B cell (primary cell): ENCODE measurements around the gene TMEM139. TPM values are rescaled to one million over a fixed set of nuclear protein-coding genes. Genes with fewer than 3 reads are reported as not detected.

Experiments used
- ATAC-seq: fragments of 200-7000 bp; cut with Tn5 transposase; one replicate; pipeline ENCODE4 v1.10.0; 2021; ENCODE audit warnings: low read depth, mild to moderate bottlenecking, moderate number of reproducible peaks, moderate library complexity
- CTCF ChIA-PET: fragments of 350-600 bp; sonication (Branson Sonifier 250); formaldehyde crosslinking; loops from one replicate; lab custom pipeline; 2021; ENCODE audit warnings: antibody characterized with exemption, inconsistent platforms; lab: Charles Lee
- POLR2A ChIA-PET: fragments of 350-600 bp; sonication (Branson Sonifier 250); formaldehyde crosslinking; loops from one replicate; lab custom pipeline; 2021; ENCODE audit warnings: antibody characterized with exemption; lab: Charles Lee
- DNase-seq: peaks from one replicate; pipeline ENCODE4 v3.0.0; 2013
- H2AFZ ChIP-seq: 2 replicates; pipeline ENCODE4 v1.6.1; 2012; ENCODE audit warnings: mild to moderate bottlenecking, low read depth, low read length; ENCODE audit not compliant: insufficient read depth, poor library complexity, severe bottlenecking
- H3K27ac ChIP-seq, 2 donors: 1 replicate in 1 of 2; 2 replicates in 1 of 2; pipeline ENCODE4 v1.5.1; 2012 to 2013; ENCODE audit warnings: low read length in 2 of 2, mild to moderate bottlenecking in 2 of 2, moderate library complexity in 1 of 2
- H3K27me3 ChIP-seq, 4 experiments: fragments of 200-600 bp in 1 of 4; sonication (generic) in 1 of 4; replicated peaks in 1 of 4; 1 replicate in 2 of 4; 2 replicates in 2 of 4; pipeline versions ENCODE4 v1.6.1 to v1.7.0; 2013 to 2016; ENCODE audit warnings: low read length in 3 of 4, mild to moderate bottlenecking in 2 of 4, mixed read lengths in 1 of 4, moderate library complexity in 1 of 4; ENCODE audit not compliant: insufficient read depth in 4 of 4, control insufficient read depth in 3 of 4; ENCODE audit errors: control extremely low read depth in 1 of 4
- H3K36me3 ChIP-seq, 2 experiments: replicated peaks in 1 of 2; 1 replicate in 1 of 2; 2 replicates in 1 of 2; pipeline versions ENCODE4 v1.6.1 to v1.7.1; 2013; ENCODE audit warnings: low read length in 1 of 2; ENCODE audit not compliant: insufficient read depth in 2 of 2, control insufficient read depth in 1 of 2; ENCODE audit errors: control extremely low read depth in 1 of 2, extremely low read depth in 1 of 2
- H3K4me1 ChIP-seq, 2 donors: fragments of 200-600 bp in 1 of 2; sonication (generic) in 1 of 2; 1 replicate in 1 of 2; 2 replicates in 1 of 2; pipeline versions ENCODE4 v1.5.1 to v1.6.1; 2013 to 2017; ENCODE audit warnings: low read length in 2 of 2; ENCODE audit not compliant: control insufficient read depth in 2 of 2, insufficient read depth in 2 of 2
- H3K4me2 ChIP-seq: replicated peaks from 2 replicates; pipeline ENCODE3; 2012; ENCODE audit warnings: mild to moderate bottlenecking, low read depth, low read length; ENCODE audit not compliant: poor library complexity, severe bottlenecking
- H3K4me3 ChIP-seq, 5 experiments: fragments of 200-600 bp in 1 of 5; sonication (generic) in 1 of 5; 1 replicate in 3 of 5; 2 replicates in 2 of 5; pipeline versions ENCODE4 v1.5.1 to v1.7.0; 2011 to 2016; ENCODE audit warnings: low read length in 4 of 5, mild to moderate bottlenecking in 4 of 5, low read depth in 2 of 5, control low read depth in 1 of 5, moderate library complexity in 1 of 5; ENCODE audit not compliant: insufficient read depth in 1 of 5; ENCODE audit errors: control extremely low read depth in 1 of 5, extremely low read depth in 1 of 5
- H3K79me2 ChIP-seq: fragments of 200-600 bp; sonication (generic); one replicate; pipeline ENCODE4 v1.6.0; 2016; ENCODE audit warnings: low read length; ENCODE audit not compliant: control insufficient read depth, insufficient read depth
- H3K9ac ChIP-seq: fragments of 200-600 bp; sonication (generic); 2 replicates; pipeline ENCODE4 v1.6.1; 2017; ENCODE audit warnings: mild to moderate bottlenecking, low read length, moderate library complexity
- H3K9me3 ChIP-seq, 3 donors: one replicate each; pipeline versions ENCODE4 v1.6.1 to v1.7.1; 2013; ENCODE audit warnings: low read length in 2 of 3; ENCODE audit not compliant: control insufficient read depth in 2 of 3, insufficient read depth in 1 of 3; ENCODE audit errors: control extremely low read depth in 1 of 3
- H4K20me1 ChIP-seq: 2 replicates; pipeline ENCODE4 v1.6.0; 2012; ENCODE audit warnings: mild to moderate bottlenecking, low read length; ENCODE audit not compliant: insufficient read depth, control insufficient read depth, poor library complexity, severe bottlenecking
- H3K27ac Mint-ChIP-seq: one replicate; pipeline ENCODE4 v1.8.0; 2021; ENCODE audit warnings: mixed read lengths
- H3K27me3 Mint-ChIP-seq: one replicate; pipeline ENCODE4 v1.8.0; 2021; ENCODE audit warnings: mixed read lengths
- H3K4me1 Mint-ChIP-seq: one replicate; pipeline ENCODE4 v1.8.0; 2021; ENCODE audit warnings: mixed read lengths
- H3K4me3 Mint-ChIP-seq: one replicate; pipeline ENCODE4 v1.8.0; 2021; ENCODE audit warnings: mixed read lengths
- H3K9me3 Mint-ChIP-seq: one replicate; pipeline ENCODE4 v1.8.0; 2022; ENCODE audit warnings: mixed read lengths; ENCODE audit not compliant: insufficient read depth
- CTCF ChIP-seq: fragments of 200-600 bp; IDR thresholded peaks from one replicate; pipeline ENCODE4 v1.8.0; 2022; ENCODE audit warnings: antibody characterized with exemption, mild to moderate bottlenecking
- EZH2 ChIP-seq: IDR thresholded peaks from 2 replicates; pipeline ENCODE4 v1.6.1; 2012; ENCODE audit warnings: borderline replicate concordance, low read depth, mild to moderate bottlenecking, moderate library complexity, low read length; ENCODE audit not compliant: insufficient read depth, poor library complexity, severe bottlenecking
- WGBS: methylation state at CpG from one replicate; pipeline ENCODE4 v1.1.5; 2013; ENCODE audit warnings: missing lambda C conversion rate; ENCODE audit not compliant: insufficient coverage; 5-methylcytosine and 5-hydroxymethylcytosine counted together
- intact Hi-C: fragments of 100-400 bp; cut with micrococcal nuclease; formaldehyde crosslinking; loops from one replicate; pipeline ENCODE4 v1.10.0; 2022
- polyA plus RNA-seq: library from polyadenylated mRNA; depleted of rRNA; stranded (reverse); fragments of >200 nt; gene quantifications from 2 replicates; pipeline ENCODE4 v1.2.3, GENCODE V29; 2012
- total RNA-seq, 2 donors: library from RNA; stranded (reverse); fragments of 120-200 nt in 1 of 2; gene quantifications; 1 replicate in 1 of 2; 2 replicates in 1 of 2; pipeline versions ENCODE4 v1.2.3 to v1.2.4, GENCODE V29; 2013 to 2022

Gene TMEM139
- total and polyA plus RNA-seq, 2 donors (not counting 1 experiment from before 2014, with no cell fraction given), result 0.12 TPM; not detected in 1

DNA sequence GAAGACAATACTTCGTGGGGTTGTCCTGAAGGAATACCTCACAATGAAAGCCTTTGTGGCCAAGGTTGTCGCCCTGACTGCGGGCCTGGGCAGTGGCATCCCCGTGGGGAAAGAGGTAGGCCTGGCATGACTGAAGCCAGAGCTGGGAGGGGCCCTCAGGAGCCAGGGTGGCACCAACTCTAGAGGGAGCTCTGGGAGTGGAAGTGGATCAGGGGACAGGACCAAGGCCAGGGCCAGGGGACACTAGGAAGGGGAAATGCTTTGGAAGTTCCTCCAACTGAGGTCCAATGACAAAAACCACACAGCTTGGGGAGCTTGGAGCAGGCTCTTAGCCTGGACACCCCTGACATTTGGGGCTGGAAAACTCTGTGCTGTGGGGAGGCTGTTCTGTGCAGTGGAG is 37.0 kb downstream of the TMEM139 start:
- POLR2A ChIA-PET, result no interaction called here

More for the DNA sequence above, 37.0 kb downstream of the TMEM139 start:
- ATAC-seq (no peak), DNase-seq (no peak)
- Mint-ChIP-seq H3K4me3 (no peak overlapping the region), H3K4me1 (peaks cover 25% of the 10 kb centered on the region), H3K27me3 (no peaks in the 10 kb centered on the region), H3K9me3 (no peaks in the 10 kb centered on the region), H3K27ac (no peak overlapping the region)
- Histone ChIP-seq H3K9ac (no peak overlapping the region), H3K4me3 (no peak overlapping the region), H3K9me3 (no peaks in the 10 kb centered on the region), H3K27ac (no peak overlapping the region), H3K27me3 (peaks cover 0 to 2% (median 0%) of the 10 kb centered on the region in 4 experiments), H3K36me3 (no peaks in the 10 kb centered on the region), H3K4me1 (peaks cover 11 to 22% of the 10 kb centered on the region in 2 donors), H3K79me2 (no peaks in the 10 kb centered on the region), H4K20me1 (no peaks in the 10 kb centered on the region), H3K4me2 (no peak overlapping the region), H2AFZ (no peak overlapping the region)
- CTCF ChIA-PET, result interaction anchor here (0.9 kb wide), 1 partner anchor 8 kb away, joined by 3 read pairs; no protein-coding TSS in a partner anchor
- TF ChIP-seq CTCF, result no peak
- no peak for TF ChIP-seq EZH2
- 96% methylated on average over 4 of the region's 4 CpGs for WGBS
- intact Hi-C loops, result loop anchor here (10.0 kb wide), 1 partner anchor 53 kb away; no protein-coding TSS in a partner anchor
